PC-3 (cell line): ENCODE measurements around the gene ACOT8. TPM values are rescaled to one million over a fixed set of nuclear protein-coding genes. Genes with fewer than 3 reads are reported as not detected.

Source experiments
- ATAC-seq: fragments of 200-7000 bp; cut with Tn5 transposase; 2 replicates; pipeline ENCODE4 v1.9.1; 2020; ENCODE audit warnings: mild to moderate bottlenecking, moderate library complexity
- BruUV-seq: library from RNA; stranded (reverse); fragments of 400-500 nt; replicated peaks from 2 replicates; lab custom pipeline; 2021; lab: Mats Ljungman, UMichigan
- CTCF ChIA-PET: fragments of 300-600 bp; sonication (Branson Sonifier 250); formaldehyde crosslinking; loops from one replicate; lab custom pipeline; 2022; ENCODE audit warnings: antibody characterized with exemption; lab: Charles Lee
- POLR2A ChIA-PET: fragments of 300-600 bp; sonication (Branson Sonifier 250); formaldehyde crosslinking; loops from one replicate; lab custom pipeline; 2022; ENCODE audit warnings: antibody characterized with exemption; ENCODE audit not compliant: unreplicated experiment; lab: Charles Lee
- DNase-seq: peaks from one replicate; pipeline ENCODE4 v3.0.0-alpha.2; 2015
- H2AFZ ChIP-seq: fragments of 300-600 bp; sonication (generic); 2 replicates; pipeline ENCODE4 v1.6.0; 2016; ENCODE audit warnings: antibody characterized with exemption, low read length
- H3F3A ChIP-seq: fragments of 300-600 bp; sonication (generic); one replicate; pipeline ENCODE4 v1.6.0; 2017; ENCODE audit warnings: antibody characterized with exemption, low read length, control low read depth, mild to moderate bottlenecking; ENCODE audit not compliant: unreplicated experiment
- H3K27ac ChIP-seq: fragments of 300-600 bp; sonication (generic); 2 replicates; pipeline ENCODE4 v1.5.1; 2016; ENCODE audit warnings: mild to moderate bottlenecking, low read length
- H3K27me3 ChIP-seq: fragments of 300-600 bp; sonication (generic); 2 replicates; pipeline ENCODE4 v1.6.1; 2016; ENCODE audit warnings: low read length, mixed read lengths
- H3K36me3 ChIP-seq: fragments of 300-600 bp; sonication (generic); 2 replicates; pipeline ENCODE4 v1.6.1; 2016; ENCODE audit warnings: low read depth, mixed run types, low read length, mixed read lengths
- H3K4me1 ChIP-seq: fragments of 300-600 bp; sonication (generic); 2 replicates; pipeline ENCODE4 v1.5.1; 2016; ENCODE audit warnings: low read length; ENCODE audit not compliant: insufficient read depth
- H3K4me2 ChIP-seq: fragments of 300-600 bp; sonication (generic); 2 replicates; pipeline ENCODE4 v1.6.0; 2016; ENCODE audit warnings: low read length
- H3K4me3 ChIP-seq: fragments of 300-600 bp; sonication (generic); 2 replicates; pipeline ENCODE4 v1.5.1; 2016; ENCODE audit warnings: mild to moderate bottlenecking, low read length, mixed read lengths
- H3K79me2 ChIP-seq: fragments of 300-600 bp; sonication (generic); 2 replicates; pipeline ENCODE4 v1.6.1; 2017; ENCODE audit warnings: low read length, mixed read lengths
- H3K9ac ChIP-seq: fragments of 300-600 bp; sonication (generic); 2 replicates; pipeline ENCODE4 v1.6.0; 2016; ENCODE audit warnings: mild to moderate bottlenecking, low read length
- H3K9me2 ChIP-seq: fragments of 300-600 bp; sonication (generic); replicated peaks from 2 replicates; pipeline ENCODE4 v1.6.1; 2016; ENCODE audit warnings: mixed run types, low read length, mixed read lengths
- H3K9me3 ChIP-seq: fragments of 300-600 bp; sonication (generic); 2 replicates; pipeline ENCODE4 v1.6.1; 2016; ENCODE audit warnings: low read length, mixed read lengths
- H4K20me1 ChIP-seq: fragments of 300-600 bp; sonication (generic); 2 replicates; pipeline ENCODE4 v1.6.1; 2016; ENCODE audit warnings: low read length, mixed read lengths
- EZH2 ChIP-seq: fragments of 300-600 bp; sonication (generic); IDR thresholded peaks from one replicate; pipeline ENCODE4 v1.6.1; 2017; ENCODE audit warnings: antibody characterized with exemption, mild to moderate bottlenecking, low read length; ENCODE audit not compliant: unreplicated experiment
- EZH2phosphoT487 ChIP-seq: fragments of 300-600 bp; sonication (generic); IDR thresholded peaks from 2 replicates; pipeline ENCODE4 v1.6.1; 2018; ENCODE audit warnings: mild to moderate bottlenecking, antibody characterized with exemption, low read length, borderline replicate concordance
- intact Hi-C: fragments of 100-400 bp; cut with micrococcal nuclease; formaldehyde crosslinking; loops from 2 replicates; pipeline ENCODE4 v1.9.0; 2023
- total RNA-seq: library from RNA; depleted of rRNA; stranded (reverse); fragments of >200 nt; gene quantifications from 2 replicates; pipeline ENCODE4 v1.2.3, GENCODE V29; 2014
- TF ChIP-seq, protein P1 (sequence below): fragments of 300-600 bp; sonication (generic); conservative IDR thresholded peaks from 2 replicates; pipeline ENCODE4 v1.5.1; 2017; ENCODE audit warnings: antibody characterized with exemption, low read depth, mild to moderate bottlenecking, low read length

Gene ACOT8
- total RNA-seq, 1 experiment from 2014 or later = 58.8 TPM

DNA sequence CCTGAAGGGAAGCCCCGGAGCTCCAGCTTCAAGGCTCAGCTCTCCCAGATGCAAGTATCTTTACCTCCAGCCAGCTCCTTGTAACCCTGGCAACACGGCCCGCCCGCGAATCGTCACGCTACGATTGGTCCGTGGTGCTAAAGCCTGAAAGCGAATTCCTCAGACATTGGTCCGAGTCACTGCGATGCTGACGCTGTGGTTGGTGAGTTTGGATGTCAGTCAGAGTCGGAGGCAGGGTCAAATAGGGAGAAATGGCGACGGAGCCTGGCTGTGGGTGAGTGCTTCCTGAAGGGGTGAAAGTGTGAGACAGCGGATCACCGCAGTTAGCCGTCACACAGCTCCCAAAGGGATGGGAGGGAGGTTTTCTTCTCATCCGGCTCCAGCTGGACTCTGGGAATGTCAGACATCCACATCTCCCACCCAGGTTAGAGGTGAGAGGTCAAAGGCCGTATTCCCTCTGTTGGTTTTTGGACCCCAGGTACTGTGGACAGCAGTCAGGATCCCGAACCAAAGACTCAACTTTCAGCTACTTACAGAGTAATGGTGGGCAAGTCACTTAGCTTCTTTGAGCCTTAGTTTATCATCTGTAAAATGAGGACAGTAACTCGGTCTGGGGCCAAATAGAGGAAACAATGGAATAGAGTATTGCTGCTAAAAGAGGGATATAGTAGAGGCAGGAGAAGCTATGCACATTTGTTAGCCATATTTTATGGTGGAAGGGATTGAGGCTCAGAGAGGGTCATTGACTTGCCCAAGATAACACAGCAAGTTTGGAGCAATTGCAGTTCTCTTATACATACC, 24.0 kb upstream of the ACOT8 start, which contains the start of gene ZSWIM1:
Gene ZSWIM1 (plus strand): TSS at position 240 of the 801 bp plus-strand sequence. CDS start 1,366 bp downstream, outside the sequence.
- BruUV-seq = TSS peak; percentile 79
- H3K27me3 ChIP-seq = no peaks in the 10 kb centered on the region
- no peaks in the 10 kb centered on the region for H3K9me3 ChIP-seq
- H3K4me2 ChIP-seq = peak within 1 kb of the TSS; percentile 100
- TF ChIP-seq, protein P1, sequence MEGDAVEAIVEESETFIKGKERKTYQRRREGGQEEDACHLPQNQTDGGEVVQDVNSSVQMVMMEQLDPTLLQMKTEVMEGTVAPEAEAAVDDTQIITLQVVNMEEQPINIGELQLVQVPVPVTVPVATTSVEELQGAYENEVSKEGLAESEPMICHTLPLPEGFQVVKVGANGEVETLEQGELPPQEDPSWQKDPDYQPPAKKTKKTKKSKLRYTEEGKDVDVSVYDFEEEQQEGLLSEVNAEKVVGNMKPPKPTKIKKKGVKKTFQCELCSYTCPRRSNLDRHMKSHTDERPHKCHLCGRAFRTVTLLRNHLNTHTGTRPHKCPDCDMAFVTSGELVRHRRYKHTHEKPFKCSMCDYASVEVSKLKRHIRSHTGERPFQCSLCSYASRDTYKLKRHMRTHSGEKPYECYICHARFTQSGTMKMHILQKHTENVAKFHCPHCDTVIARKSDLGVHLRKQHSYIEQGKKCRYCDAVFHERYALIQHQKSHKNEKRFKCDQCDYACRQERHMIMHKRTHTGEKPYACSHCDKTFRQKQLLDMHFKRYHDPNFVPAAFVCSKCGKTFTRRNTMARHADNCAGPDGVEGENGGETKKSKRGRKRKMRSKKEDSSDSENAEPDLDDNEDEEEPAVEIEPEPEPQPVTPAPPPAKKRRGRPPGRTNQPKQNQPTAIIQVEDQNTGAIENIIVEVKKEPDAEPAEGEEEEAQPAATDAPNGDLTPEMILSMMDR = no peak
- TF ChIP-seq EZH2phosphoT487 = no peak
- no peak for TF ChIP-seq EZH2
- no peaks in the 10 kb centered on the region for H3F3A ChIP-seq
- DNase-seq = peak; percentile 100
- H3K9ac ChIP-seq = peak within 1 kb of the TSS; percentile 91
- H2AFZ ChIP-seq = peak within 1 kb of the TSS; percentile 79
- peak; percentile 97 for ATAC-seq
- intact Hi-C loops = loop anchor here (2.0 kb wide), 1 partner anchor 24 kb away; the partner anchor contains the start of genes ACOT8 and ZSWIM3
- H3K9me2 ChIP-seq = no peaks in the 10 kb centered on the region
- peaks cover 22% of the 10 kb centered on the region for H3K4me1 ChIP-seq
- CTCF ChIA-PET = interaction anchor here (0.5 kb wide), 1 partner anchor 91 kb away, joined by 3 read pairs; no protein-coding TSS in a partner anchor
- peaks cover 14% of the 10 kb centered on the region for H3K36me3 ChIP-seq
- H4K20me1 ChIP-seq = no peaks in the 10 kb centered on the region
- H3K27ac ChIP-seq = peak within 1 kb of the TSS; percentile 36
- POLR2A ChIA-PET = interaction anchor here (0.6 to 0.9 kb wide), 7 partner anchors 14 to 485 kb away, joined by 3 to 7 read pairs (median 3); no protein-coding TSS in a partner anchor
- peaks cover 38% of the 10 kb centered on the region for H3K79me2 ChIP-seq
- peak within 1 kb of the TSS; percentile 96 for H3K4me3 ChIP-seq

DNA sequence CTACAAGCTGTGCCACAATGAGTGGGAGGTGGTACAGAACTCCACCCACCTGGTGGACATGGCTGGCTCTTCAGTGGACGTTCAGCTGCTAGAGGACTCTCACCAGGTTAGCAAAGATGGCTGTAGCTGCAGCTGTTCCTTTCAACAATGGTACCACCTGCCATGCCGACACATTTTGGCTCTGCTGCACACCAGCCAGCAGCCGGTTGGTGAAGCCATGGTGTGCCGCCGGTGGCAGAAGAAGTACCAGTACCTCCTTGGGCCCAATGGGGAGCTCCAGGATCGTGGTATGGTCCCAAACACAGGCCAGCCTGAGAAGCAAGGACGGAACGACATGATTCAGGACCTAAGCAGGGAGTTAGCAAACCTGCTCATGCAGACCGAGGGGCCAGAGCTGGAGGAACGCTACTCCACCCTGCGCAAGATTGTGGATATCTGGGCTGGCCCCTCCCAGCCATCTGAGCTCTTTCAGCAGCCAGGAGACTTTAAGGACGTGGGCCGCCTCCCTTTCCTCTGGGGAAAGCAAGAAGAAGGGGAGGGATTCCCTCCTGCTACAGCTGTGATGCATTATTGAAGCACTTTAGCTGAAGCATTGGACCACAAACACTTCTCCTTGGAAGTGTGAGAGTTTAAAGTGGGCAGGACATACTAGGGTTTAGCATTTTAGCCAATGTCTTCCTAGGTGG, 21.0 kb upstream of the ACOT8 start:
- Histone ChIP-seq H3K27me3 (no peaks in the 10 kb centered on the region), H3K9me3 (no peaks in the 10 kb centered on the region), H3K79me2 (peaks cover 21% of the 10 kb centered on the region), H2AFZ (no peak overlapping the region), H3K36me3 (peaks cover 8% of the 10 kb centered on the region), H3K4me3 (no peak overlapping the region), H3K9ac (no peak overlapping the region), H3K4me1 (peaks cover 14% of the 10 kb centered on the region), H3K9me2 (no peaks in the 10 kb centered on the region), H3F3A (no peaks in the 10 kb centered on the region), H3K4me2 (no peak overlapping the region), H4K20me1 (no peaks in the 10 kb centered on the region), H3K27ac (no peak overlapping the region)
- BruUV-seq = no TSS peak
- DNase-seq = no peak
- ATAC-seq = no peak
- no peak for TF ChIP-seq EZH2
- TF ChIP-seq, protein P1 = no peak
- no peak for TF ChIP-seq EZH2phosphoT487
- ChIA-PET CTCF (no interaction called here), POLR2A (no interaction called here)
- intact Hi-C loops = no loop called here
